Esophagus muscularis mucosa (tissue), 4 donors: ENCODE measurements around the gene LRRC7.

ENCODE experiments used
- CTCF ChIP-seq, 3 experiments: fragments of 200-600 bp in 2 of 3; fragments of 450-650 bp in 1 of 3; sonication (generic) in 2 of 3; IDR thresholded peaks; one replicate each; pipeline ENCODE4 v1.5.1; 2017 to 2019; ENCODE audit warnings: antibody characterized with exemption in 3 of 3, mild to moderate bottlenecking in 2 of 3, moderate library complexity in 1 of 3
- EP300 ChIP-seq: sonication (generic); formaldehyde crosslinking; IDR thresholded peaks from one replicate; pipeline ENCODE4 v1.6.1; 2017; ENCODE audit warnings: antibody characterized with exemption
- POLR2A ChIP-seq: fragments of 450-650 bp; IDR thresholded peaks from one replicate; pipeline ENCODE4 v1.6.1; 2017; ENCODE audit warnings: antibody characterized with exemption, moderate library complexity, mild to moderate bottlenecking, low read depth

- no peak for TF ChIP-seq CTCF (IDR thresholded peaks at IDR 0.05)
- no peak for TF ChIP-seq POLR2A
- TF ChIP-seq EP300, result no peak
Measured at GRCh38 chr1:70077066-70077465, 509.3 kb downstream of the LRRC7 start.
